C4-2B (cell line): ENCODE data around the gene EFCC1.

ENCODE experiments used
- ZFX ChIP-seq: fragments of 450-650 bp; IDR thresholded peaks from 2 replicates; pipeline ENCODE4 v1.6.1; 2017
- TF ChIP-seq, protein P1 (sequence below): fragments of 450-650 bp; conservative IDR thresholded peaks from 2 replicates; pipeline ENCODE4 v1.5.1; 2017; ENCODE audit warnings: mild to moderate bottlenecking

DNA sequence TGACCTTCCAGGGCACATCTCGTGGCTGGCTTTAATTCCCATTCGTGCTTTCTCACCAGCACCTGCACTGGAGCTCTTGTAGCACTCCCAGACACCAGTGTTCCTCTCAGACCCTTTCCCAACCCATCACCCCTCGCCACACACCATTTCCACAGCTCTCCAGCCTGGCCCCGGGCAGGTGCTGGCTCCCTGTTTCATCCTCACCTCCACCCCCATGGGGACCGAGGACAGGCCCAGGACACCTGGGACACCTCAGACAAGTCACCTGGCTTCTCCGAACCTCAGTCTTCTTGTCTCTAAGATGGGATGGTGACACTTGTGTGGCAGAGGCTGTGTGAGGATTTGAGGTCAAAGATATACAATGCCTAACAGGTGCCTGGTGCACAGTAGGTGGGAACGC, 32.0 kb downstream of the EFCC1 start:
- TF ChIP-seq ZFX: no peak
- TF ChIP-seq, protein P1, sequence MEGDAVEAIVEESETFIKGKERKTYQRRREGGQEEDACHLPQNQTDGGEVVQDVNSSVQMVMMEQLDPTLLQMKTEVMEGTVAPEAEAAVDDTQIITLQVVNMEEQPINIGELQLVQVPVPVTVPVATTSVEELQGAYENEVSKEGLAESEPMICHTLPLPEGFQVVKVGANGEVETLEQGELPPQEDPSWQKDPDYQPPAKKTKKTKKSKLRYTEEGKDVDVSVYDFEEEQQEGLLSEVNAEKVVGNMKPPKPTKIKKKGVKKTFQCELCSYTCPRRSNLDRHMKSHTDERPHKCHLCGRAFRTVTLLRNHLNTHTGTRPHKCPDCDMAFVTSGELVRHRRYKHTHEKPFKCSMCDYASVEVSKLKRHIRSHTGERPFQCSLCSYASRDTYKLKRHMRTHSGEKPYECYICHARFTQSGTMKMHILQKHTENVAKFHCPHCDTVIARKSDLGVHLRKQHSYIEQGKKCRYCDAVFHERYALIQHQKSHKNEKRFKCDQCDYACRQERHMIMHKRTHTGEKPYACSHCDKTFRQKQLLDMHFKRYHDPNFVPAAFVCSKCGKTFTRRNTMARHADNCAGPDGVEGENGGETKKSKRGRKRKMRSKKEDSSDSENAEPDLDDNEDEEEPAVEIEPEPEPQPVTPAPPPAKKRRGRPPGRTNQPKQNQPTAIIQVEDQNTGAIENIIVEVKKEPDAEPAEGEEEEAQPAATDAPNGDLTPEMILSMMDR: no peak
